HG02610 (cell line): ENCODE measurements around the gene NMNAT2.

Experiments
- ATAC-seq: cut with Tn5 transposase; IDR thresholded peaks from one replicate; pipeline ENCODE4 v1.9.1; 2021; ENCODE audit warnings: mild to moderate bottlenecking, moderate library complexity; ENCODE audit not compliant: unreplicated experiment

NMNAT2 gene

DNA sequence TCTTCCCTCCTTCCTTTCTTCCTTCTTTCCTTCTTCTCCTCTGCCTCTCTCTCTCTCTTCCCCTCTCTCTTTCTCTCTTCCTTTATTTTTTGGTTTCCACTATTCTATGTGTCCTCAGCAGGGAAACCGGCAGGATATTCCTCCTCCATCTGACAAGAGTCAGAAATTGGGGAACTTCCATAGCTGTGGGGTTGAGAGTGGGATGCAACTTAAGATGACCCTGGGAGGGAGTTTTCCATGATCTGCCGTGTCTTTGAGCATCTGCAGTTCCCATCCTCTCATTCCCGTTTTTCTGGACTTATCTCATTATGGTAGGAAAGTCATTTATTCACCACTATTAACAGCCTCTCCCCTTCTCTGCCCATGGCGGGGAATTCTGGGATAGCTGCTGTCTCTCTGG is 98.6 kb downstream of the NMNAT2 start:
- ATAC-seq: no peak

DNA sequence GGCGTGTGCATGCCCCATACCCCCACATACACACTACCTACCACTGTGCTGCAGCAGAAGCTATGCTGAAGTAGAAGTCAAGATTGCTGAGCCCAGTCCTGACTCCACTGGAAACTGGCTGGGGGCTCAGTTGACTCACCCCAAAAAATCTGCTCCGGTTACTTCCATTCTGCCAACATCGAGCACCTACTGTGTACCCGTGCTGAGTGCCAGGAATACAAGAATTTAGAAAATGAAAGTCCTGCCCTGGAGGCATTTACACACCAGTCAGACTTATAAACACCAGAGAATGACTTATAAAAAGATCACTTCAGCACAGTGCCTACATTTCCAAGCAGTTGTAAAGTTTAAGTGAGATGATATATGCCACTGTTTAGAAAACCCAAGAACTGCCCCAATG is 99.1 kb downstream of the NMNAT2 start:
- ATAC-seq: no peak

DNA sequence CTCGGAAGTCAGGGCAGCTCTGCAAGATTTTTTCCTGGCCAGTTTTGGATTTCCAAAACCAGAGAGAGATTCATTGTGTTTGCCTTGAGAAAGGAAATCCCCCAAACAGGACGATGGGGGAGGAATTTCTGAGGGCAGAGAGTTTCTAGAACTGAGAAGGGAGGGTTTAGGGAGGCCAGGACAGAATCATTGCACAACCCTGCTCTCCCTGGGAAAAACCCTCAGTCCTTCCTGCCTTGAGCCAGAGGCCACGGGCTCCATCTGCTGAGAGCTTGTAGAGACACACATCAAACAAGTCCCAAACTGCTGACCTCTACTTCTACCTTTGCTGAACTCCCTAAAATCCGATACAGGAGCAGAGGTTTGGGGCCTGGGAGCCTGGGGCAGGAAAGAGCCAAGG is 99.7 kb downstream of the NMNAT2 start:
- peak; percentile 94 for ATAC-seq

DNA sequence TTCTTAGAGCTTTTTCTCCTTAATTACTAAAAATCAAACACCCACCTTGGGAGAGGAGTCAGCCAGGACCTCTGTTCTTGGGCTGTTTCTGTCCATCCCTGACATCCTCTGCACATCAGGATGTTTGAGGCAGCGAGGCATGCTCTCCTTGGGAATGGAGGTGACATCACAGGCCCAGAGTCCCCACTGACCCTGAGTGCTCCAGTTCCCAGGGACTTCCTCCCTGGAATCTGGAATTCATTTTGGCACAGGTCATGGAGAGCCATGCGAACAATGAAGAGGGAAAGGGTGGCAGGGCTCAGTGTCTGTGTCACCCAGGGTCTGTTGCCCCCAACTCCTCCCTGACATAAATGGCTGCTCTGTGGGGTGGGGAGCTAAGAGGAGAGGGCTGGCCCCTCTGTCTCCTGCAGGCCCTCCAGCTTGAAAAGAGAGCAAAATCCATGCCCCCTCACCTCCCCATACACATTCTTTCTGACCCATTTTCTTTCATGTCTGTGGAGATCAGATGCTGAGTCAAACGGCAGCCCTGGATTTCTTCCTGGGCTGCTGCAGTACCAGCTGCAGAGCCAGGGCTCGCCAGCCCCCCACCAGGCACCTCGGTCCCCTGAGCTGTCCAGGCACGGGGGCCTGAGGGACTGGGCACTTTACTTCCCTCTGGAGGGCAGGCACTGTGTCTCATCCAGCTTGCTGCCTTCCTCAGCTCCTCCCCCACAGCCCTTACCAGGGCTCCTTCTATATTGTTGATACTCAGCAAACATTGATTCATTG is 102.0 kb downstream of the NMNAT2 start:
- ATAC-seq: no peak

DNA sequence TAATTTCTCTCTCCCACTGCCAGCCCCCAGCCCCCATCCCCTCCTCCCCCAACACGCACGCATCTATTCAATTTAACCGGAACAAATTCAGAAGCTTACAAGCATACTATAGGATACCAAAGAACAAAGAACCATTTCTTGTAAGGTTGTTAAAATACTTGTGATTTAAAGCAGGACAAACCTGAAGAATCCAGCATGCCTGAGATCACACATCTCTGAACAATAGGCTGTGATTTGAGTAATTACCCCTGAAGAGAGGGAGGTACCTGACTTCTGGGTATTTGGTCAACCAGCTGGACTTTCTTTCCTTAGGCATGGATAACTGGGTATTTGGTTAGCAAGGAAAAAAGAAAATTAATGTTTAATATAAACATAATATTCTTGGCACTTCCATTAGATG is 105.1 kb downstream of the NMNAT2 start:
- ATAC-seq: no peak

DNA sequence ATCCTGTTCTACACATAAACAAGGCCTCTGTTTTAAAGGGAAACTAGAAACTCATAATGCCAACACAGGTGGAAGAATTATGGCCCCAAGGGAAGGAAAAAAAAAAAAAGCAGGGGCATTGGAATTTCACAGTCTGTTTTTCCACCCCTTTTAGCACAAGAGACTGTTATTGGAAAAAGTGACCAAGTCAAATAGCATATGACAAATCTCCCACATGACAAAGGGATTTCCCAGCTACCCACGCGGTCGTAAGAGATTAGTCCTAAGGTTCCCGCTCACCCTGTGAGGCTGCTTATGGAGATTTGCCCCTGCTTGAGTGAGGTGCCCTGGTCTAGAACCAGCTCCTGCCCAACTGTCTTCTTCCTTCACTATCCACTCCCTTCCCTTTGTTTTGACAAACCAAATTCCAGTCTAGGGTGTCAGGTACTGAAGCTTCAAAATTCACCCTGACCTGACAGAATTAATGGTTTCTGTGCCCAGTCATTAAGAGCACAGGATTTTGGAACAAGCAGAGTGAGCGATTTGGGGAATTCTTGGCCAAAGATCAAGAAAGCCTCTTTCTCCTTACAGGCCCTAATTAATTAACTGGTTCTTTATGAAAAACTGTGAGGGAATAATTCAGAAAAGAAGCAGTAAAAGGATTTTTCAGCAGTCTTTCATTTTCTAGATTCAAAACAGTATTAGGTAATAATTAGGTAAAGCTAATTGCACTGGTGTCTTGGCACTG is 107.3 kb downstream of the NMNAT2 start:
- ATAC-seq: no peak

DNA sequence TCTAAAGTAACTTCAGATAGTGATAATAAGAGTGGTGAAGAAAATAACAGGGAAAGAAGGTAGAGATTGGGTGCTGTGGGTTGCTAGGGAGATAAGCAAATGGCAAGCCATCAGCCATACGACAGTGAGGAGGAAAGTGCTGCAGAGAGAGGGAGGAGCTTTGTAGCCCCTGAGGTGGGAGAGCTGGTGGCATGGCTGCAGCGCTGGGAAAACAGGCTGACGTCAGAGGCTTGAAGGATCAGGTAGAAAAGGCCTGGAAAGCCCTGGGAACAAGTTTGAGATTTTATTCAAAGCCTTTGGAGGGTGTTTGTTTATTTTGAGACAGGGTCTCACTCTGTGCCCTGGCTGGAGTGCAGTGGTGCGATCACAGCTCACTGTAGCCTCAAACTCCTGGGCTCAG is 109.5 kb downstream of the NMNAT2 start:
- ATAC-seq: no peak

DNA sequence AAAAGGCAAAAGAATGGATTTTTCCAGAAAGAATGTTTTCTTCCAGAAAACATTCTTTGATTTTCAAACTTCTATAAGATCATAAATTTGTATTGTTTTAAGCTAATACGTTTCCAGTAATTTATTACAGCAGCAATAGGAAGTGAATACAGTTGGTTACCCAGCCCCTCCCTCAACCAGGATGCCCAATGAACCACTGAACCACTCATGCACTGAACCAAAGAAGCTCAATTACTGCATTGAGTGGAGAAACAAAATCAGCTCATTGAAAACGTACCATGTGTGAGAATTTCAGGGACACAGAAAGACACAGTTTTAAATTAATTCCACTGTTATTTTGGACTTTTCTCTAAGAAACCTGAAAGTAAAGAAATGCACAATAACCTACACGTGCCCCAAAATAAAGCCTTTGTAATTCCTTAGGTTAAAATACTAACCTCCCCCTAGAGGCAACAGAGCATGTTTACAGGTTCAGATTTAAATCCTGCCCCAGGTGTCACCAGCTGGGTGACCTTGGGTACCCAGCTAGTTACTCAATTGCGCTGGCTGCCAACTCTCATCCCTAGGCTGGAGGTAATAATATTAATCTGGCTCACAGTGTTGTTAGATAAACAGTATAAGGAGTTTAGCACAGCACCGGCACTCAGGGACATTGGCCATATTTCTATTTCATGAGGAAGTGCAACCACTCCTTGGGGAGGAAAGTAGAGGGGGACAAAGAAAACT is 111.7 kb downstream of the NMNAT2 start:
- ATAC-seq: no peak

DNA sequence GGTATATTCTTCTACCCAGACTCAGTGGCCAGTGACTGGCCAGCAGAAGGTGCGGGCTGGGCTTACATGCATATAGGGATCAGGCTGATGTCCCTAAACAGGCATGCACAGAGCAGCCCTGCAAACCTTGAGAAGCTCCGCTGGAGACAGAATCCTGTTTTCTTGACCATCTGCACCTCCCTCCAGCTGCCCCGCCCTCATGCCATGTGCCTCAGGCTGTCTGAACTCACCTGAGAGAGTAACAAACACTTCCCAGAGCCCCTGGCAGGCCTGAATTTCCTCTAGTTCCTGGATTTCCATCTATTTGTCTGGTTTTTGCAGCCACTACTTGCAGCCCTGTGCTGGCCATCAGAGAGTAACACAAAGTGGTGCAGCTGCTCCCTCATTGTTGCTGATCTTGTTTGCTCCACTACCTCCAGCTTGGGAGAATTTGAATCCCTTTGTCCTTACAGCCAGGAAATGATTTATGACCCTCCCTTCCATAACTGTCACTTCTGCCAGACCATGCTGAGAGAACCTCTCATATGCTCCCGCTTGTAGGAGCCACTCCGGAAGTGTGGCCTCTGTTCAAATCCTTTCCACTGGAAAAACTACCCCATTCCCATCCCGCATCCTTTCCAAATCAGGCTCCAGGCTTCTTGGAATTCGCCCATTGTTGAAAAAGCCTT is 113.6 kb downstream of the NMNAT2 start:
- ATAC-seq: no peak

DNA sequence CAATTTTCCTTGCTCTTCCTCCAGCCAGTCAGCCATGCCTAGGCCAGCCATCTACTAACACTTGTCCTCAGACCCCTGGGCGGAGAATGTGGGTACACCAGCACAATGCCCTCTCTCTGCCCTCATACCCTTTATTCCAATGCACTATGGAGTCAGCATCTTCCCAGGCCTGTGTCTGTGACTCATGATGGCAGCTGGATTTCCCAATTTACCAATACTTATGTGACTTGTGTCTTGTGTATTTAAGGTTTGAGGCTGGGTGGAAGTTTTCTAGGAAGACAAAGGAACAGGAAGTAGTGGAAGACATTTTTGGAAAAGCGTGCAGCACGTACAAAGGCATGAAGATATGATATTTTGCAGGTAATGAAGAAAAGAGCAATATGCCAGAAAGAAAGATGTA is 114.3 kb downstream of the NMNAT2 start:
- no peak for ATAC-seq

DNA sequence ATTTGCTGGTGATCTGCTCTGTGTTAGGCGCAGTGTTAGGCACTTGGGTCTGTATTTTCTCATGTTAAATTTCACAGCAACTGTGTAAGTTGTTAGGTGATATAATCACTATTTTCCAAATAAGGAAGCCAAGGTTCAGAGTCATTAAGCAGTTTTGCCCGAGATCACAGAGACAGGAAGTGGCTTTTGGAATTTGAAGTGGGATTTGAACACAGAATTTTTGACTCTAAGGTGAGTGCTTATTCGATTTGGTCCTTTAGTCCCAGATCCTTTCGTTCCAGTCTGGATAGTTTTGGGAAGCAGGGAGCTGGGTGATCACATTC is 114.9 kb downstream of the NMNAT2 start:
- no peak for ATAC-seq

DNA sequence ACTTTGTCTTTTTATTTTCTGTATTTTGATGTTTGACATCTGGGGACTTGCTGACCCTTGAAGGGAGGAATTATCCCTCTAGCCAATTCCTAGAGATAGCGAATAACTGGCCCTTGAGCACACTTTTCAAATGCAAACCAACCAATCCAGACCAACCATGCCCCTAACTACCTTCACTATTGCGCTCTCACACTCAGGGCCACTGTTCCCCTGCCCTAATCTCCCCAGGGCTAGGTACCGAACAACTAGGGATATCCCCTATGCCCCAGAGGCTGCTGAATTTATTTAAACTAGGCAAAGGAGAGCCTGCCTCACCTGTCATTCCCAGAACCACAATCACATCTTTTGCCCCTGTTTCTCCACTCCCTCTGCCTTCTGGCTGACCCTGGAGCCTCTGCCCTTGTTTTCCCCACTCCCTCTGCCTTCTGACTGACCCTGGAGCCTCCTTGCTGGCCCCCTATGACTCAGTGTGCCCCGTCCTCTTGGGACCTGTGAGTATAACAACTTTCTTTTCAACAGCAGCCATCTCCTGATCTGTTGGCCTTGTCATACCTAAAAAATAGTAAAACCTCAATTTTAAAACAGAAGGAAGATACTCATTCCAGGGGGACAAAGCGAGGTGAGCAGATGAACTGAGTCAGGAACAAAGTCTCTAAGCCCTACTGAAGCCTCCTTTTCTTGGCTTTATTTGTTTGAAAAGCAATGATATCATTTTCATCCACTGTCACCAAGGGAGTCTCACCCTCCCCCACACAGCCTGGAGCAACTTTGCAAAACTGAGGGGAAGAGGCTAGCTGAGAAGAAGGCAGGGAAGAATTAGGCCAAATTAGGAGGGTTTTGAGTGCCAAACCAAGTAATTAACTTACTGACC is 115.5 kb downstream of the NMNAT2 start:
- no peak for ATAC-seq

DNA sequence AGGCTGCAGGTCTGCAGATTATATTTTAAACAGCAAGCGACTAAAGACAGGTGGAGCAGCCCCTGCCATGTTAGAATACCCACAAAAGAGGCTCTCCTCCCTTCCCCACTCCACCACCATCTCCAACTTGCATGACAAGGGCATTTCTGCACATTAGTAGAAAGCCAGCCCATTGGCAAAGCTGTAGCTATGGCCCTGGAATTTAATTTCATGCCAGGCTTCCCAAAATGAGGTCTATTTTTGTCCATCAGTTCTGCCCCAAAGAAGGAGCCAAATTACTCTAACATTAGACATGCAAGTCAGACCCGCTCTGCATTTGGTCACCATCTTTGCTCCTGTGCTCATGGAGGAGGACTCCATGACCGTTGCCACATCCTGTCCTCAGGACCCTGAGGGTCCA is 116.9 kb downstream of the NMNAT2 start:
- no peak for ATAC-seq

DNA sequence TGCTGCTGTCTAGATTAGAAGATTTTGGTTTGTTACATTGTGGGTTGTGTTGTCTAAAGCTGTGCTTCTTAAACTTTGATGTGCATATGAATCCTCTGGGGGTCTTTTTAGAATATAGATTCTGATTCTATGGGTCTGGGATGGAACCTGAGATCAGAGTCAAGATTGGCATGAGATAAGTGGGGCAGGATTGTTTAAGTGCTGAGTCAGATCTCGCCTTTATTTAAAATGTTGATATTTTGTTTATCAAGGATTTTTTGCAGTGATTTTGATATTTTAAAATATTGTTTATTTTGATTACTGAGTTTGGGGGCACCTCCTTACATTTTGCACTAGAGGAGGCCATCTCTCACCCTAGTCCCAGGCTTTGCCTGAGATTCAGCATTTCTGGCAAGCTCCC is 117.4 kb downstream of the NMNAT2 start:
- no peak for ATAC-seq

DNA sequence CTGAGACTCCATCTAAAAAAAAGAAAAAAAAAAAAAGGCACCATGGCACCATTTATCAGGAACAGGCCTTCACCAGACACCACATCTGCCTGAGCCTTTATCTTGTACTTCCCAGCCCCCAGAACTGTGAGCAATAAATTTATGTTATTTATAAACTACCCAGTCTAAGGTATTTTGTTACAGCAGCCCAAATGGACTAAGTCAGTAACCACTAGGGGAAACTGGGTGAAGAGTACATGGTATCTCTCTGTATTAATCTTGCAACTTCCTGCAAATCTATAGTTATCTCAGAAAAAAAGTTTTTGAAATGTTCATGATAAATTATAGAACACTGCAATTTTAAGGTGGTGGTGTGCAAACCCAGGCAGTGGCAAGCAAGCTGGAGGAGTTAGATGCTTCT is 117.8 kb downstream of the NMNAT2 start:
- ATAC-seq: no peak

DNA sequence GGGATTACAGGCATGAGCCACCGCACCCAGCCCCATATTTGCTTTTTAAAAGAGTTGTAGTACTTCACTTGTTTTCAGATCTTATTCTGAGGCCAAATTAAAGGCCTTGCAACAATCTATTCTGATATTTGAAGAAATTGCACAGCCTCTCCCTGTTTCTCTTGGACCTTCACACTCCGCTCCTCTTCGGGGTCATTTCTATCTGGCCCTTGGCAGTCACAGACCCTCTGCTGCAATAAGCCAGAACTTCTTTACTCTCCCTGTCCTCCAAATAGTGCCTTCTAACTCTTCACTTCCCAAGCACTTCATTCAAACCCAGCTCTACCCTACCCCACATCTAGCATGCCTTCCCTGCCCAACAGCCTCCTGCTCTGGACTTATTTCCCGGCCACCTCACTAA is 121.4 kb downstream of the NMNAT2 start:
- ATAC-seq: no peak

DNA sequence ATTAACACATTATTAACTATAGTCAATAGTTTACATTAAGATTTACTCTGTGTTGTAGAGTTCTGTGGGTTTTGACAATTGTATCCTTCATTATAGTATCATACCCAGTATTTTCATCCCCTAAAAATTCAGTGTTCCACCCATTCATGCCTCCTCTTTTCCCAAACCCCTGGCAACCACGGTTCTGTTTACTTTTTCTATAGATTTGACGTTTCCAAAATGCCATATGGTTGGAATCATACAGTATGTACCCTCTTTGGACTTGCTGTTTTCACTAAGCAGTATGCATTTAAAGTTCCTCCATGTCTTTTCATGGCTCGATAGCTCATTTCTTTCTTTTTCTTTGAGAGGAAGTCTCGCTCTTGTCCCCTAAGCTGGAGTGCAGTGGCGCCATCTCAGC is 122.7 kb downstream of the NMNAT2 start:
- ATAC-seq: no peak

DNA sequence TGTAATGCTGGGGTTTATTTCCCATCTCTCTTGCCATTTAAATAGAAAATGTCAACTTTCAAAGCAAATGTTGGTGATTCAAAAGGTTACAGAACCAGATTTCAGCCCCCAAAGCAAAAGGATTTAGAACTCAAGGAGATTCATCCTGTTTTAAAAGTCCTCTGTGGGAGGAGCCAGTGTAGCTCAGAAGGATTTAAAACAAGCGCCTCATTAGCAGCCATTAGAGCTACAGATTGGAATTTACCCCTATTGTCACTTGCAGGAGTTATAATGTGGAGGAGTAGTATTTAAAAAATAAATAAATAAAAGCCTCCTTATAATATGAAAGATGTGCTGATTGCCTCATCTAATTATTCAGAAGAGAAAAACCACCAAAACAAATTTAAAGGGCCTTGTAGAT is 124.3 kb downstream of the NMNAT2 start:
- ATAC-seq: no peak

DNA sequence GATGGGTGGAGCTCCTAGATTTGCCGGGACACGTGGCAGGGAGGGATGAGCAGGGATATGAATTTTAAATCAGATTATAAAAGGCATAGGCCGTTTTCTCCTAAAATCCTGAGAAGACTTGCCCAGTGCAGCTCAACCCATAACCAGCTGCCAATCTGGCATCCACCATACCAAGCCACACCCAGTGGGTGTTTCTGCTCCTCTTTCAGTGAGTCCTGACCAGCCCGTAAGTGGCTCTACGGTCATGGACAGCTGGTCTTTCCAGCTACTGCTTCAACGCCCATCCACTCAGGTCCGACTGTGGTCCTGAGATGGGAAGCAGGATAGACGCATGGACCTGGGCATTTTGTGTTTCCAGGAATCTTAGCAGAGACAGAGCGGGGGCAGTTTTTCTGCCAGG is 124.9 kb downstream of the NMNAT2 start:
- ATAC-seq: no peak

DNA sequence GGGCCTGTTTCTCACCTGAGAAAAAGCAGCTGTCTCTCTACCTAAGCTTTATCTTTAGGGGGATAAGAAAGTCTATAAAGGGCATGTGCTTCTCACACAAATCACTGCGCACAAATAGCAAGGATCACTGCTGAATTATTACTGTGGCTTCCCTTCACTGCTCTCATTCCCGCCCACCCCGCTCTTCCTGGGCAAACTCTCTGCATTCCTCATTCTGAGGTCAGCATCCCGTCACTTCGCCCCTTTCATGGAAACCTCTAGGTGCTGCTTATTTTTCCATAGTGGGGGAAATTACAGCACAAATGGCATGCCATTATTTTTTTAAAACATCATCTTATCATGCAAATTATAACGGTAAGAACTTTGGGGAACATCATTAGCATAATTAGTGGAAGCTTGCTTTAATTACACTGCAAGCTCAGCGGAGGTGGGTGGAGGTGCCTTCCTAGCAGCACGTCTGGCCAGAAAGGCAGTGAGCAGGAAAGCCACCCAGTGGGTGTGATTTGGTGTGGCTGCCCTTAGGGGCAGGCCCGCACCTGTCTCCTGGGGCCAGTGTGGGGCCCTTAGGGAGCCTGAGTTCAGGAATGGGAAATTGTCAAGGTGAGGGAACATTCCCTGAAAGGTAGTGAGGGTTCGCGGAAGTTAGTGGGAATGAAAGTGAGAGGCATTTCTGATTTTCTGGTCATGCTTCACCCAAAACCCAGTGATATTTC is 126.2 kb downstream of the NMNAT2 start:
- no peak for ATAC-seq
